KMS-11 (cell line): ENCODE measurements around the gene TEX35.
"Not testable (repeated sequence)": the region's sequence is repeated elsewhere in the genome, so short reads cannot be mapped to it uniquely, and the experiment has no call there.

ENCODE experiments used
- H2AFZ ChIP-seq: fragments of 200-600 bp; sonication (generic); 2 replicates; pipeline ENCODE4 v1.6.1; 2016; ENCODE audit warnings: antibody characterized with exemption, mixed run types, low read depth
- H3K27ac ChIP-seq: fragments of 200-600 bp; sonication (generic); 2 replicates; pipeline ENCODE4 v1.6.1; 2016; ENCODE audit warnings: mild to moderate bottlenecking, mixed run types
- H3K27me3 ChIP-seq: fragments of 200-600 bp; sonication (generic); 2 replicates; pipeline ENCODE4 v1.6.1; 2017; ENCODE audit warnings: mild to moderate bottlenecking, low read depth, mixed run types, moderate library complexity; ENCODE audit not compliant: insufficient read depth
- H3K36me3 ChIP-seq: fragments of 200-600 bp; sonication (generic); 2 replicates; pipeline ENCODE4 v1.6.1; 2017; ENCODE audit warnings: mild to moderate bottlenecking, mixed run types; ENCODE audit not compliant: insufficient read depth
- H3K4me1 ChIP-seq: fragments of 200-600 bp; sonication (generic); 2 replicates; pipeline ENCODE4 v1.6.1; 2016; ENCODE audit warnings: mild to moderate bottlenecking, low read depth, mixed run types; ENCODE audit not compliant: poor library complexity, severe bottlenecking
- H3K4me2 ChIP-seq: fragments of 200-600 bp; sonication (generic); 2 replicates; pipeline ENCODE4 v1.7.0; 2016; ENCODE audit warnings: mild to moderate bottlenecking, mixed run types
- H3K4me3 ChIP-seq: fragments of 200-600 bp; sonication (generic); IDR thresholded peaks from 2 replicates; pipeline ENCODE4 v1.6.1; 2017; ENCODE audit warnings: low read depth, low read length, mixed read lengths; ENCODE audit not compliant: insufficient read depth
- H3K79me2 ChIP-seq: fragments of 200-600 bp; sonication (generic); 2 replicates; pipeline ENCODE4 v1.6.1; 2016; ENCODE audit warnings: low read depth, mixed run types; ENCODE audit not compliant: insufficient read depth
- H3K9ac ChIP-seq: fragments of 200-600 bp; sonication (generic); 2 replicates; pipeline ENCODE4 v1.6.1; 2016; ENCODE audit warnings: mild to moderate bottlenecking, mixed run types
- H4K20me1 ChIP-seq: fragments of 200-600 bp; sonication (generic); 2 replicates; pipeline ENCODE4 v1.6.1; 2016; ENCODE audit warnings: mild to moderate bottlenecking, mixed run types; ENCODE audit not compliant: insufficient read depth
- CTCF ChIP-seq: fragments of 200-600 bp; sonication (generic); conservative IDR thresholded peaks from 2 replicates; pipeline ENCODE4 v1.6.1; 2017; ENCODE audit warnings: low read depth, mild to moderate bottlenecking, antibody characterized with exemption, low read length, moderate library complexity, mixed read lengths

Gene TEX35

DNA sequence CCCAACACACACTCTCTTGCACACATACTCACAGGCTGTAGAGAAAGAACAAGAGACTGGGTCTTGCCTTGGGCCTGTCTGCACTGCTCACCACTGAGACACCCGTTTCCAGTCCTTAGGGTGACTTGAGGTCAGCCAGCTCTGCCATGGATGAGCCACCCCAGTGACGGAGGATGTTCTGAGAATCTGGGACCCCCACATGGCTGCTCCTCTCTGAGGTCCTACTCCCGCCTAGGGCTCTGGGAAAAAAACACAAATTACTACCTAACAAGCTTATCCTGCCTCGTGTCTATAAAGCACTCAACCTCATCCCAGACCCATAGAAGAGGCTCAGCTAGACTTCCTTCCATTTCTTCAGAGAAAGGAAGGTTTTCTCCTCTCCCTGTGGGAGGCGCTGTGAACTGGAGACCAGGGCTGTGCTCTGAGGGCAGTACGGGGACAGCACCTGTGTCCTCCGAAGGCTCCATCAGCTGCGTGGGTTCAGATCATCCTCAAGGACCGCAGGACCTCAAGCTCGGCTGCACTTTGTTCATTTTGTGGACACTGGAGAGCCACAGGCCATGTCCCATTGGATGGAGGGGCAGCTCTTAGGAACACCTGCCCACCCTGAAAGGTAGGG is 11.9 kb upstream of the TEX35 start:
- H3K27me3 ChIP-seq, result no peaks in the 10 kb centered on the region
- H3K36me3 ChIP-seq, result no peaks in the 10 kb centered on the region
- no peak overlapping the region for H2AFZ ChIP-seq
- H3K79me2 ChIP-seq, result no peaks in the 10 kb centered on the region
- H3K4me1 ChIP-seq, result no peaks in the 10 kb centered on the region
- TF ChIP-seq CTCF, result no peak
- H3K4me3 ChIP-seq, result no peak overlapping the region
- H4K20me1 ChIP-seq, result no peaks in the 10 kb centered on the region
- no peak overlapping the region for H3K4me2 ChIP-seq
- H3K27ac ChIP-seq, result no peak overlapping the region
- H3K9ac ChIP-seq, result no peak overlapping the region

DNA sequence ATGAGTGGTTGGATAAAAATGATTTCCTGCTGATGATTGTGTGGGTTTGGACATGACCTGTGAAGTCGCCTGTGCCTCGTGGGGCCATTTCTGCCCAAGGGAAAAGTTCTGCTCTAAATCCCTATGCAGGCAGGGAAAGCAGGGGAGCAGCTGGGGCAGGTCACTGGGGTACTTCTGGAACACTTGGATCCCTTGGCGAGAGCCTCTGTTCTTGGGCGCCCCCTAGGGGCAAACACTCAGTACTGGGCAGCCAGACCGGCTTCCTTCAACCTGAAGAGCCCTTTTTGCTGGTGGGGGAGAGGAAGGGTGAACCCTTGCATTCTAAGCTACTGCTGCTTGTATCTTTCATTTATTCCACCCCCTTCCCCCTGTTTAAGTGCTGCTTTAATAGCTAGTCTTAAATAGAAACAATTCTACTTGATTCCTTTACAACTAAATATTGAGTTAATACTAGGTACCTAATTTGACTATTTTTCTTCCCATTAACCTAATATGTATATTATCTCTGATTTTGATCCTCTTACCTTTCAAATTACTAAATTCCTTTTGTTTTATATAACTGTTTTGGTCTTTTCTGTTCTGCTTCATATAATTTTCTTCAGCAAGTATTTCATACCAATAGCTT is 11.1 kb upstream of the TEX35 start:
- Histone ChIP-seq H3K79me2 (no peaks in the 10 kb centered on the region), H3K36me3 (no peaks in the 10 kb centered on the region), H4K20me1 (no peaks in the 10 kb centered on the region), H3K27ac (no peak overlapping the region), H3K27me3 (no peaks in the 10 kb centered on the region), H3K4me1 (no peaks in the 10 kb centered on the region), H3K4me3 (no peak overlapping the region), H3K9ac (no peak overlapping the region), H3K4me2 (no peak overlapping the region), H2AFZ (no peak overlapping the region)
- peak; percentile 96 for TF ChIP-seq CTCF

GRCh38 chr1:178502330-178502714 is 10.6 kb upstream of the TEX35 start:
- H3K27me3 ChIP-seq, result no peaks in the 10 kb centered on the region
- no peak overlapping the region for H3K9ac ChIP-seq
- no peak overlapping the region for H3K27ac ChIP-seq
- TF ChIP-seq CTCF, result no peak
- H3K79me2 ChIP-seq, result no peaks in the 10 kb centered on the region
- H3K4me2 ChIP-seq, result no peak overlapping the region
- no peaks in the 10 kb centered on the region for H3K36me3 ChIP-seq
- H3K4me3 ChIP-seq, result no peak overlapping the region
- H4K20me1 ChIP-seq, result no peaks in the 10 kb centered on the region
- H2AFZ ChIP-seq, result no peak overlapping the region
- no peaks in the 10 kb centered on the region for H3K4me1 ChIP-seq

DNA sequence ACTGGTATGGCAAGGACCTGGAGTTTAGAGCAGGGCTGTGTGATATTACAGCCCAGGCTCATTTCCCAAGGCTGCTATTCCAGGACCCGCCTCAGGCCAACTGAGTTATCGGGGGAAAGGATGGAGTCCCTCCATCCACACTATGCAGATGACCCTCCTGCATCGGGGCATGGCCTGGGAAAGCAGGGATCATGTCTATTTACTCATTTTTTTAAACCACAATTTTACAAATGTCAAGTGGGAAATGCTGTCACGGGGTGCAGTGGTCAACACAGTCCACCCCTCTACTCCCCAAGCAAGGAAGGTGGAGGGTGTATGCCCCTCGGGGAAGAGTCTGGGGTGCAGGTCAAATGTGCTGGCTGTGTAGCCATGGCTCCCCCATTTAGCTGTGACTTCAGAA is 10.1 kb upstream of the TEX35 start:
- no peaks in the 10 kb centered on the region for H3K79me2 ChIP-seq
- H3K9ac ChIP-seq, result no peak overlapping the region
- no peaks in the 10 kb centered on the region for H3K27me3 ChIP-seq
- no peaks in the 10 kb centered on the region for H3K36me3 ChIP-seq
- H4K20me1 ChIP-seq, result no peaks in the 10 kb centered on the region
- no peak overlapping the region for H3K27ac ChIP-seq
- no peak for TF ChIP-seq CTCF
- no peak overlapping the region for H3K4me2 ChIP-seq
- H2AFZ ChIP-seq, result no peak overlapping the region
- no peak overlapping the region for H3K4me3 ChIP-seq
- H3K4me1 ChIP-seq, result no peaks in the 10 kb centered on the region

DNA sequence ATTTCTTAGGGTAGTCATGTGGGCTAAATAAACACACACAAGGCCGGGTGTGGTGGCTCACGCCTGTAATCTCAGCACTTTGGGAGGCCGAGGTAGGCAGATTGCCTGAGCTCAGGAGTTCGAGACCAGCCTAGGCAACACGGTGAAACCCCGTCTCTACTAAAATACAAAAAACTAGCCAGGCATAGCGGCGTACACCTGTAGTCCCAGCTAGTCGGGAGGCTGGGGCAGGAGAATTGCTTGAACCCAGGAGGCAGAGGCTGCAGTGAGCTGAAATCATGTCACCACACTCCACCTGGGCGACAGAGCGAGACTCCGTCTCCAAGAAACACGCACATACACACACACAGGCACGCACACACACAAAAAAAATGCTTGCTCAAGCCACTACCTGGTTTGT is 9.6 kb upstream of the TEX35 start:
- H2AFZ ChIP-seq, result not testable (repeated sequence)

More for the DNA sequence above, 9.6 kb upstream of the TEX35 start:
- not testable (repeated sequence) for H3K4me2 ChIP-seq, H3K79me2 ChIP-seq, H3K27ac ChIP-seq, H4K20me1 ChIP-seq, H3K4me1 ChIP-seq, H3K27me3 ChIP-seq, H3K4me3 ChIP-seq, H3K36me3 ChIP-seq, H3K9ac ChIP-seq
